ENCODE data around the gene NLRP3. TPM values are rescaled to one million over a fixed set of nuclear protein-coding genes. Genes with fewer than 3 reads are reported as not detected.
"Not testable (repeated sequence)": the region's sequence is repeated elsewhere in the genome, so short reads cannot be mapped to it uniquely, and the experiment has no call there.

The NLRP3 gene
- polyA plus RNA-seq (ENCODE audit: insufficient read length in 4 of 4): 1 to 10 TPM in 2 of 4 donors, under 1 TPM in 2; 0.87 to 2.1 (median 1.2) TPM

GRCh38 chr1:247415423-247416361 lies at the start of gene NLRP3:
Gene NLRP3, plus strand, starts transcription at chr1:247416173. Its CDS starts 2,628 bp downstream, at chr1:247418801.
- no peak for DNase-seq (ENCODE audit: low read depth in 4 of 4, low spot score in 3 of 4)

DNA sequence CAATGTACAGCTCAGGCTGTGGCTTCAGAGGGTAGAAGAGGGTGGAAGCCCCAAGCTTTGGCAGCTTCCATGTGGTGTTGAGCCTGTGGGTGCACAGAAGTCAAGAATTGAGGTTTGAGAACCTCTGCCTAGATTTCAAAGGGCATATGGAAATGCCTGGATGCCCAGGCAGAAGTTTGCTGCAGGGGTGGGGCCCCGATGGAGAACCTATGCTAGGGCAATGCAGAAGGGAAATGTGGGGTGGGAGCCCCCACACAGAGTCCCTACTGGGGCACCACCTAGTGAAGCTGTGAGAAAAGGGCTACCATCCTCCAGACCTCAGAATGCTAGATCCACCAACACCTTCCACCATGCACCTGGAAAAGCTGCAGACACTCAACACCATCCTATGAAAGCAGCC lies 49.6 kb upstream of the NLRP3 start:
- DNase-seq (ENCODE audit: low read depth in 4 of 4, low spot score in 3 of 4): not testable (repeated sequence)

DNA sequence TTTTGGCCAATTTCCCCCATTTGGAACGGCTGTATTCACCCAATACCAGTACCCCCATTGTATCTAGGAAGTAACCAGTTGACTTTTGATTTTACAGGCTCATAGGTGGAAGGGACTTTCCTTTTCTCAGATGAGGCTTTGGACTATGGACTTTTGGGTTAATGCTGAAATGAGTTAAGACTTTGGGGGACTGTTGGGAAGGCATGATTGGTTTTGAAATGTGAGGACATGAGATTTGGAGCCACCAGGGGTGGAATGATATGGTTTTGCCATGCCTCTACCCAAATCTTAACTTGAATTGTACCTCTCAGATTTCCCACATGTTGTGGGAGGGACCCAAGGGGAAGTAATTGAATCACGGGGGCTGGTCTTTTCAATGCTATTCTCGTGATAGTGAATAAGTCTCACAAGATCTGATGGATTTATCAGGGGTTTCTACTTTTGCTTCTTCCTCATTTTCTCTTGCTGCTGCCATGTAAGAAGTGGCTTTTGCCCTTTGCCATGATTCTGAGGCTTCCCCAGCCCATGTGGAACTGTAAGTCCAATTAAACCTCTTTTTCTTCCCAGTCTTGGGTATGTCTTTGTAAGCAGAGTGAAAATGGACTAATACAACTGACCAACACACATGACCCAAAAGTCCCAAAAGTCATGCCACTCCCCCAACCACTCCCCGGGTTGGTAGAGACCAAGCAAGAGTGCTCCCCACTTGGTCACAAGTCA lies 48.9 kb upstream of the NLRP3 start:
- DNase-seq (ENCODE audit: low read depth in 4 of 4, low spot score in 3 of 4): no peak

DNA sequence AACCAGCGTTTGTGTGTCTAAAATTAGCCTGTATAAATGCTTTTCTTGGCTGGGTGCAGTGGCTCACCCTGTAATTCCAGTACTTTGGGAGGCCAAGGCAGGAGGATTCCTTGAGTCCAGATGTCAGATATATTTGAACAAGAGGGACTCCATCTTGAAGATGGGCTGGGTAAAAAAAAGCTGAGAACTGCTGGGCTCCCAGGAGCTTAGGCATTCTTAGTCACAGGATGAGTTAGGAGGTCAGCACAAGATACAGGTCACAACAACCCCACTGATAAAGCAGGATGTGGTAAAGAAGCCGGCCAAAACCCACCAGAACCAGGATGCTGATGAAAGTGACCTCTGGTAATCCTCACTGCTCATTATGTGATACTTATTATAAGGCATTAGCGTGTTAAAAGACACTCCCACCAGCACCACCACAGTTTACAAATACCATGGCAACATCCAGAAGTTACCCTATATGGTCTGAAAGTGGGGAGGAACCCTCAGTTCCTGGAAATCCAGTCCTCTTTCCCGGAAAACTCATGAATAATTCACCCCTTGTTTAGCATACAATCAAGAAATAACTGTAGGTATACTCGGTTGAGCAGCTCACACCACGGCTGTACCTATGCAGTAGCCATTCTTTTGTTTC lies 48.1 kb upstream of the NLRP3 start:
- no peak for DNase-seq (ENCODE audit: low read depth in 4 of 4, low spot score in 3 of 4)

DNA sequence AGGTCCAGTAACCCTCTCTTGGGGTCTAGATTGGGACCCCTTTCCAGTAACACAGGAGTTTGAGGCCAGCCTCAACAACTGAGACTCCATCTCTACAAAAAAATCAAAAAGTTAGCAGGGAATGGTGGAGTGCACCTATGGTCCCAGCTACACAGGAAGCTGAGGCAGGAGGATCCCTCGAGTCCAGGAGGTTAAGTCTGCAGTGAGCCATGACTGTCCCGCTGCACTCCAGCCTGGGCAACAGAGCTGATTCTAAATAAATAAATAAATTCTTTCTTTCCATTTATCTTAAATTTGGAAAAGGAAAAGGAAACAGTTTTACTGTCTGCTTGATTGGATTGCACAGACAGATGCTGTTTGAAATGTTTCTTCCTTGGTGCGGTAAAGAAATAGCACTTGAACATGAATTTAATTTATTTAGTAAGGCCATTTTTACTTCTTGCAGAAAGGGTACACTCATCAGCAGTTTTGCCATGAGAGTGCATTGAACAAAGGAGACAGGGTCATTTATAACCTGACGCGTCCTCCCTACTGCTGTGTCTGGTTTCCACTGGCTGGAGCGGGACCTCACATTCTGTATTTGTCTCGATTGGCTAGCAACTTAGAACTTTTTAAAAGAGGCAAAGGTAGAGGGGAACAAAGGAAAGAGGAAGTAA lies 47.4 kb upstream of the NLRP3 start:
- no peak for DNase-seq (ENCODE audit: low read depth in 4 of 4, low spot score in 3 of 4)

- no peak for DNase-seq (ENCODE audit: low read depth in 4 of 4, low spot score in 3 of 4)
Observed at GRCh38 chr1:247370786-247371732, 44.9 kb upstream of the NLRP3 start.

DNA sequence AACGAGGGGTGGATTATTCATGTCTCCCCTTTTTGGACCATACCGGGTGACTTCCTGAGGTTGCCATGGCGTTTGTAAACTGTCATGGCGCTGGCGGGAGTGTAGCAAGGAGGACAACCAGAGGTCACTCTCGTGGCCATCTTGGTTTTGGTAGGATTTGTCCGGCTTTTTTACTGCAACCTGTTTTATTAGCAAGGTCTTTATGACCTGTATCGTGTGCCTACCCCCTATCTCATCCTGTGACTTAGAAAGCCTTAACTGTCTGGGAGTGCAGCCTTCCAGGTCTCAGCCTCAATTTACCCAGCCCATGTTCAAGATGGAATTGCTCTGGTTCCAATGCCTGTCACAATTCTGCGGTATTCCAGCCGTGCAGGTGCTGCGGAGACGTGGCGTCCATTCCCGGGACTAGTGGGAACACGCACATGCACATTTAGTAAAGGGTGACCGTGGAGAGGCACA lies 44.1 kb upstream of the NLRP3 start:
- DNase-seq (ENCODE audit: low read depth in 4 of 4, low spot score in 3 of 4): no peak

DNA sequence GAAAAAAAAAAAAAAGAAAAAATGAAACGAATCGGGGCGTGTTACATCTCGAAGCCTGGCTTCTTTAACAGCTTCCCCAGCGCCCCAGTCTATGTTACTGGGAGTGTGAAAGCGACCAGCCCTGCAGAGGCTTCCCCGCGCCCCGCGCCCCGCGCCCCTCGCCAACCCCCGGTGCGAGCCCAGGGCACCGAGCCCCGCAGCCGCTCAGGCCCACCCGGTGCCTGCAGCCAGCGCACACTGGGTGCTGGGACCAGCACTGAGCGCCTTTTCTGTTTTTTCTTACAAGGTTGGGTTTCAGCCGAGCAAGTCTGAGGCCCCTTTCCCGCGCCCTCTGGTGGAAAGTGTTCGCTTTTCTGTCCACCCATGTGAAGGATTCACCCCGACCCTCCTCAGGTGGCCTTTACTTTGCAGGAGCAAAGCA lies 42.2 kb upstream of the NLRP3 start:
- no peak for DNase-seq (ENCODE audit: low read depth in 4 of 4, low spot score in 3 of 4)

- not testable (repeated sequence) for DNase-seq (ENCODE audit: low read depth in 4 of 4, low spot score in 3 of 4)
Observed at GRCh38 chr1:247374651-247375334, 41.2 kb upstream of the NLRP3 start.

DNA sequence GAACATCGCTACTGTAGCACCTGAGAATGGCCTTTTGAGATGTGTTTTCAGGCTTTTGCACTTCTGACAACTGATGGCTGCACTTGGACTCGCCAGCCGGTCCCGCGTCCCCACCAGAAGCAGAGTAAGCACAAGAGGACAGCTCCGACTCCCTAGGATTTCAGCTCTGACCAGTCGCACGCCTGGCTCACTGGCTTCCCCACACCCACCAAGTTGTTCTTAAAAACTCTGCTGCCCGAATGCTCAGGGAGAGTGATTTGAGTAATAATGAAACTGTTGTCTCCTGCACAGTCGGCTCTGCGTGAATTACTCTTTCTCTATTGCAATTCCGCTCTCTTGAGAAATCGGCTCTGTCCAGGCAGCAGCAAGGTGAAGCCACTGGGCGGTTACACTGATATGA lies 40.2 kb upstream of the NLRP3 start:
- DNase-seq (ENCODE audit: low read depth in 4 of 4, low spot score in 3 of 4): no peak

GRCh38 chr1:247376659-247377058 lies 39.3 kb upstream of the NLRP3 start:
- DNase-seq (ENCODE audit: low read depth in 4 of 4, low spot score in 3 of 4): no peak

GRCh38 chr1:247377656-247378055 lies 38.3 kb upstream of the NLRP3 start:
- DNase-seq (ENCODE audit: low read depth in 4 of 4, low spot score in 3 of 4): not testable (repeated sequence)

GRCh38 chr1:247378334-247379073 lies 37.5 kb upstream of the NLRP3 start:
- DNase-seq (ENCODE audit: low read depth in 4 of 4, low spot score in 3 of 4): no peak

DNA sequence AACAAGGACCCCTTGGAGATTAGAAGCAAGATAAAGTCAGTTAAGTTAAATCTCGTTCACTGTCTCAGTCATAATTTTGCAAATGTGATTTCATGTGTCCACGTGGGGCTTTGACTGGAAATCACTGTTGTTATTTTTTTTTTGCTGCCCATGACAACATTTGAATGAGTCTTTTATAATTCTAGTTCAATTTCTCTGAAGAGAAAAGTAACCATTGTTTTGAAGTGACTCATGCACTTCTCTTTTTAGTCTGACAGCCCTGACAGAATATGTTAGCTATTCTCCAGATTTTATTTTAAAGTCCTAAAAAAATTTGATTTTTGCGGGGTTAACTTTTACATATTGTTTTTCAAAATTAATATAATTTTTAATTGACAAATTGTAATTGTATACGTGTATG lies 30.7 kb upstream of the NLRP3 start:
- DNase-seq (ENCODE audit: low read depth in 4 of 4, low spot score in 3 of 4): no peak

- no peak for DNase-seq (ENCODE audit: low read depth in 4 of 4, low spot score in 3 of 4)
Observed at GRCh38 chr1:247386217-247386616, 29.8 kb upstream of the NLRP3 start.

DNA sequence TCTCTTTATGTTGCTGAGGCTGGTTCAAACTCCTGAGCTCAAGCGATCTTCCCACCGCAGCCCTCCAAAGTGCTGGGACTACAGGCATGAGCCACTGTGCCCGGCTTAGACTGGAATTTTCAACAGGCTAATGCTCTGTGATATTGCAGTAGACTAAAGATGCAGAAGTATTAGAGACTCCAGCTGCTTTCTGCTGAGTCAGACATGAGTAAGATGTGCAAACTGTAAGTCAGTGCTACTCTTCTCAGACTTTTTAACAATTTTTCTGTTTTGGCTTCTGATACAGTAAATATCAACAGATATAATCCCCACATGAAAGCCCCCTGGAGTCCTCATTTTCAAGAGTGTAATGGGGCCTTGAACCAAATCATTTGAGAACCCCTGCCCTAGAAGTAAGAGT lies 29.3 kb upstream of the NLRP3 start:
- DNase-seq (ENCODE audit: low read depth in 4 of 4, low spot score in 3 of 4): no peak

DNA sequence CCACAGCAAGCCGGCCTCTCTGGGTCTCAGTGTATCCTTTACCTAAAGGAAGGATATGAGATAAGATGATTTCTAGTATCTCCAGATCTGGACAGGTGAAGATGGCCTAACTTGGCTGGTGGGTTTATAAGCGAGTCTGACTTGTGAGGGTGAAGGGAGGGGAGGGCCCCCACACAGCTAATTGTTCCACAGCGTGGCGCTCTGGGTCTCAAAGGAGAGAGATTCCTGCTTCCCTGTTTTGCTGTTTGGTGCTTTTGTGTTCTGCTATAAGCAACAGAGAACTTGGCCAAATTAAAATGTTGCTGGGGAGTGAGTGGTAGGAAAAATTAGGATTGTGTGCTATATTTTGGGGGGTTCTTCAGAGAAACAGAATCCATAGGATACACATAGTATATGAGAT lies 28.9 kb upstream of the NLRP3 start:
- no peak for DNase-seq (ENCODE audit: low read depth in 4 of 4, low spot score in 3 of 4)

DNA sequence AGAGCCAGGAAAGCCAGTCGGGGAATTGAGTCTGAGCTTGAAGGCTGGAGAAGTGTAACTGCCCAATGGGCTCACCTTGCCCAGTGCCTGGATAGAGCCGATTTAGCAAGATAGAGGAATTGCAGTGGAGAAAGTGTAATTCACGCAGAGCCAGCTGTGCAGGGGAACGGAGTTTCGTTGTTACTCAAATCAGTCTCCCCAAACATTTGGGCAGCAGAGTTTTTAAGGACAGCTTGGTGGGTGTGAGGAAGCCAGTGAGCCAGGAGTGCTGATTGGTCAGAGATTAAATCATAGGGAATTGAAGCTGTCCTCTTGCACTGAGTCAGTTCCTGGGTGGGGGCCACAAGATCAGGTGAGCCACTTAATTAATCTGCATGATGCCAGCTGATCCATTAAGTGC lies 28.4 kb upstream of the NLRP3 start:
- no peak for DNase-seq (ENCODE audit: low read depth in 4 of 4, low spot score in 3 of 4)

Measured in left renal pelvis (tissue), 4 donors.